Measurements from ENCODE around the gene CBY2. TPM values are rescaled to one million over a fixed set of nuclear protein-coding genes. Genes with fewer than 3 reads are reported as not detected.

Gene CBY2
- total and polyA plus RNA-seq, 7 donors = not detected

DNA sequence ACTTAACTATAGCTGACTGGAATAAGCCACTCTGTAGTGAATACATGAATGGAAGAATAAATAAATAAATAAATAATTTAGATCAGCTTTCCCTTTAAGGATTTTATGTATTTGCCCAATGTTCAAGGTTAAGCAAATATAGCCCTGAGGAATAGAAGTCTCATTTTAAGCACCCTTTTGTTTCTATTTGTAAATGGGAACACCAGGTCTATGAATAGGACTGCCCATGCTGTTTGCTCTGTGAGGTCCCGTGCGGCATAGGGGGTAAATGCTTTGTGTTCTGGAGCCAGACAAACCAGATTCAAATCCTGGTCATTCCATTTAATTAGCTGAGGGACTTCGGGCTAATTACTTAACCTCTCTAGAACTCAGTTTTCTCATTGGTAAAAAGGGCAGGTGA is 29.3 kb downstream of the CBY2 start:
- intact Hi-C loops (cut with DNase I) = no loop called here
- Histone ChIP-seq H3K4me1 (no peaks in the 10 kb centered on the region), H3K27me3 (ENCODE audit: insufficient read depth in 3 of 3, low read length in 2 of 3) (no peaks in the 10 kb centered on the region), H3K9me3 (no peaks in the 10 kb centered on the region), H3K36me3 (ENCODE audit: insufficient read depth in 1 of 2, low read depth in 1 of 2) (no peaks in the 10 kb centered on the region), H3K4me3 (no peak overlapping the region), H3K27ac (no peak overlapping the region)
- TF ChIP-seq CTCF (IDR thresholded peaks at IDR 0.05) = no peak
- WGBS, 3 donors = 89 to 96% (median 91%) methylated on average over 3 of the region's 3 CpGs
- ATAC-seq (no peak), DNase-seq (no peak)

DNA sequence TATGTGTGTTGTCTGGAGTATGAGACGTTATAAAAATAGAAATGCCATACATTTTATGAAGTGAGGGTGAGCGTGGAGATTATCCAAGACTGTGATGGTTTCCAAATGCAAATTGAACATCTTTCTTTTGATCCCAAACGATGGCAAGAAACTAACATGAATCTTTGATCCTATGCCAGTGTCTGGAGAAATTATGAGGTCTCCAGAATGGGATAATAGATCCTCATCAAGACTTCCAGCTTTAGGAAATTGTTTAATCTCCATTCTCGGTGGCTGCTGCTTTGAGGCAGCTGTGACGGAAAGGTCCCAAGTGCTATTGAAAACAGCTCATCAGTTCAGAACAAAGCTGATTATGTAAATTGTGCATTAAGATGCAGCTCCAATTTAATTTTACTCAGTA is 30.8 kb downstream of the CBY2 start:
- Histone ChIP-seq H3K4me1 (no peaks in the 10 kb centered on the region), H3K27ac (no peak overlapping the region), H3K9me3 (no peaks in the 10 kb centered on the region), H3K36me3 (ENCODE audit: insufficient read depth in 1 of 2, low read depth in 1 of 2) (no peaks in the 10 kb centered on the region), H3K27me3 (ENCODE audit: insufficient read depth in 3 of 3, low read length in 2 of 3) (no peaks in the 10 kb centered on the region), H3K4me3 (no peak overlapping the region)
- WGBS, 3 donors = 51 to 57% (median 57%) methylated on average over 5 of the region's 5 CpGs
- ATAC-seq (no peak), DNase-seq (no peak)
- TF ChIP-seq CTCF (IDR thresholded peaks at IDR 0.05) = no peak
- intact Hi-C loops (cut with DNase I) = no loop called here

- H3K36me3 ChIP-seq (ENCODE audit: insufficient read depth in 1 of 2, low read depth in 1 of 2) = no peaks in the 10 kb centered on the region
- no peak overlapping the region for H3K27ac ChIP-seq
- DNase-seq (no peak), ATAC-seq (no peak)
- no peaks in the 10 kb centered on the region for H3K4me1 ChIP-seq
- no peak overlapping the region for H3K4me3 ChIP-seq
- TF ChIP-seq CTCF (IDR thresholded peaks at IDR 0.05) = no peak
- intact Hi-C loops (cut with DNase I) = no loop called here
- H3K27me3 ChIP-seq (ENCODE audit: insufficient read depth in 3 of 3, low read length in 2 of 3) = no peaks in the 10 kb centered on the region
- 81 to 84% (median 82%) methylated on average over 5 of the region's 5 CpGs for WGBS, 3 donors
- H3K9me3 ChIP-seq = no peaks in the 10 kb centered on the region
These were observed 31.2 kb downstream of the CBY2 start for GRCh38 chr13:45733361-45733760.

DNA sequence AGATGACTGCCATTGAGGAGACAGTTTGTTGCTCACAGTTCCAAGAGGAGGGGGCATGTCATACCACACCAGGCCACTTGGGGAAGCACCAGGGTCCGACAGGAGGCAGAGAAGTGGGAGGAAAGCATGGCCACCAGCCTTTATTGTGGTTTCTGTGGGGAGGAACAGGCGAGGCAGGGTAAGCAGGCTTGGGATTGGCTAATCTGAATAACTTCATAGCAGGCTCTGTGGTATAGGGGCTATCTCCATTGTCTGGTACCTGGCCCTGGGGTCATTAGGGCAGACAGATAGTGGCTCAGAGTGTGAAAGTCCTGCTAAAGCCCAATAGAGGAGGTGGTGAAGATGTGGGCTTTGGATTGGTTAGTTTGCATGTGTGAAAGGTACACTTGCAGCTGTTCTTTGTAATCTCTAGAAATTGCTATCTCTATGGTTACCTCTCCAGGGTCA is 35.5 kb downstream of the CBY2 start:
- TF ChIP-seq CTCF (IDR thresholded peaks at IDR 0.05) = no peak
- Histone ChIP-seq H3K27me3 (ENCODE audit: insufficient read depth in 3 of 3, low read length in 2 of 3) (no peaks in the 10 kb centered on the region), H3K27ac (no peak overlapping the region), H3K36me3 (ENCODE audit: insufficient read depth in 1 of 2, low read depth in 1 of 2) (no peaks in the 10 kb centered on the region), H3K9me3 (no peaks in the 10 kb centered on the region), H3K4me3 (no peak overlapping the region), H3K4me1 (no peaks in the 10 kb centered on the region)
- intact Hi-C loops (cut with DNase I) = no loop called here
- DNase-seq (no peak), ATAC-seq (no peak)
- 57 to 71% (median 68%) methylated on average over 2 of the region's 2 CpGs for WGBS, 3 donors

DNA sequence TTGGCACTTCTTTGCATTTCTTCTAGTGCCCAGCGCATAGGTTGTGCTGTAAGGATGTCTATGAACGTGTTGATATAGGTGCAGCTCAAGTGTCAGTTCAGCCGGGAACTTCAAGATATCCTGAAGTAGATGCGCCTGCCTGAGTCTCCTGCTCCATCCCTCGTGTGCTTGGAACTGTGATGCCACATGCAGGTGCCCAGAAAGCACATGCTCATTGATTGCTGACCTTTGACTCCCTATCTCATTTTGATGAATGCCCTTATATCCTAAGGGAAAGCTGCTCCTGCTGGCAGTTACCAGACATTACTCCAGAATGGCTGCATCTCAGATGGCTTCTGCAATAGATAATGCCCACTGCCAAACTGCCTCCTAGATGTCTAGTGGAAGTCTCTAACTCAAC is 40.9 kb downstream of the CBY2 start:
- intact Hi-C loops (cut with DNase I) = no loop called here
- no peaks in the 10 kb centered on the region for H3K36me3 ChIP-seq (ENCODE audit: insufficient read depth in 1 of 2, low read depth in 1 of 2)
- no peak for ATAC-seq

More for the DNA sequence above, 40.9 kb downstream of the CBY2 start:
- no peak for DNase-seq
- no peak overlapping the region for H3K27ac ChIP-seq
- H3K9me3 ChIP-seq = no peaks in the 10 kb centered on the region
- WGBS, 3 donors = 72 to 90% (median 88%) methylated on average over 5 of the region's 5 CpGs
- no peaks in the 10 kb centered on the region for H3K4me1 ChIP-seq
- no peak for TF ChIP-seq CTCF (IDR thresholded peaks at IDR 0.05)
- no peaks in the 10 kb centered on the region for H3K27me3 ChIP-seq (ENCODE audit: insufficient read depth in 3 of 3, low read length in 2 of 3)
- H3K4me3 ChIP-seq = no peak overlapping the region

All from psoas muscle (tissue), 8 donors.